Stimulated activated CD4-positive, alpha-beta T cell treated with anti-CD3 and anti-CD28 coated beads, Interleukin-15, amount 100 ng/mL, for 1 hour (primary cell): ENCODE data around the gene KCP.

Experiments used
- DNase-seq, 2 donors: peaks; one replicate each; pipeline ENCODE4 v3.0.0-alpha.2; 2020; ENCODE audit warnings: low read depth in 1 of 2, low spot score in 1 of 2

The KCP gene

GRCh38 chr7:128859232-128860157, 51.0 kb downstream of the KCP start:
- no peak for DNase-seq

GRCh38 chr7:128858380-128859231, 51.9 kb downstream of the KCP start:
- DNase-seq: no peak

GRCh38 chr7:128856001-128856718, 54.3 kb downstream of the KCP start:
- no peak for DNase-seq

GRCh38 chr7:128855559-128855958, 55.0 kb downstream of the KCP start:
- no peak for DNase-seq

GRCh38 chr7:128854396-128854795, 56.1 kb downstream of the KCP start:
- DNase-seq: no peak

GRCh38 chr7:128853799-128854198, 56.7 kb downstream of the KCP start:
- DNase-seq: no peak

- no peak for DNase-seq
These were observed 57.8 kb downstream of the KCP start for GRCh38 chr7:128852537-128853254.

GRCh38 chr7:128849804-128850490, 60.6 kb downstream of the KCP start:
- DNase-seq: no peak

- DNase-seq: no peak
These were observed 61.4 kb downstream of the KCP start for GRCh38 chr7:128849156-128849515.

- no peak for DNase-seq
These were observed 62.0 kb downstream of the KCP start for GRCh38 chr7:128848289-128849155.

- DNase-seq: no peak
These were observed 62.7 kb downstream of the KCP start for GRCh38 chr7:128847721-128848211.

- no peak for DNase-seq
These were observed 63.6 kb downstream of the KCP start for GRCh38 chr7:128846781-128847444.

- no peak for DNase-seq
These were observed 64.5 kb downstream of the KCP start for GRCh38 chr7:128845987-128846386.

- no peak for DNase-seq
These were observed 65.0 kb downstream of the KCP start for GRCh38 chr7:128845475-128845874.

- no peak for DNase-seq
These were observed 65.7 kb downstream of the KCP start for GRCh38 chr7:128844777-128845311.

GRCh38 chr7:128843938-128844621, 66.4 kb downstream of the KCP start:
- no peak for DNase-seq
